Iris pigment epithelial cell (primary cell): Measurements from ENCODE around the gene TMEM120B.

Experiments used
- DNase-seq: peaks from one replicate; pipeline ENCODE4 v3.0.0-alpha.2; 2011; ENCODE audit warnings: low read depth

TMEM120B gene

GRCh38 chr12:121819212-121819949 lies 106.8 kb downstream of the TMEM120B start:
- no peak for DNase-seq

DNA sequence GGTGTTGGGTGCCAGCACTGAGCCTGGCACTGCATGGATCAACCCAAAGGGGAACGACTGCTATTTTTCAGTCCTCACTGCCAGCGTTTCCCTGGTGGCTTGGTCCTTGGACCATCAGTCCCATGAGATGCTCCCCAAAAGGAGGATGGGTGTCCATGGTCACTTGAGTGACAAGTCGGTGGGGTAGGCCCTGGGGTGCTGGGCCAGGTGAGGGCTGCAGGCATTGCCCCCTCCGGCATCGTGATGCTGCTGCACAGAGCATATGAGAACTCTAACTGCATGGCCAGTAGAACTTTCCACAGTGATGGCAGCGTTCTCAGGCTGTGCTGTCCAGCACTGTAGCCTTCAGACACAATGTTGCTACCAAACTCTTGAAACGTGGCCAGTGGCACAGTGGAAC lies 107.5 kb downstream of the TMEM120B start:
- no peak for DNase-seq

DNA sequence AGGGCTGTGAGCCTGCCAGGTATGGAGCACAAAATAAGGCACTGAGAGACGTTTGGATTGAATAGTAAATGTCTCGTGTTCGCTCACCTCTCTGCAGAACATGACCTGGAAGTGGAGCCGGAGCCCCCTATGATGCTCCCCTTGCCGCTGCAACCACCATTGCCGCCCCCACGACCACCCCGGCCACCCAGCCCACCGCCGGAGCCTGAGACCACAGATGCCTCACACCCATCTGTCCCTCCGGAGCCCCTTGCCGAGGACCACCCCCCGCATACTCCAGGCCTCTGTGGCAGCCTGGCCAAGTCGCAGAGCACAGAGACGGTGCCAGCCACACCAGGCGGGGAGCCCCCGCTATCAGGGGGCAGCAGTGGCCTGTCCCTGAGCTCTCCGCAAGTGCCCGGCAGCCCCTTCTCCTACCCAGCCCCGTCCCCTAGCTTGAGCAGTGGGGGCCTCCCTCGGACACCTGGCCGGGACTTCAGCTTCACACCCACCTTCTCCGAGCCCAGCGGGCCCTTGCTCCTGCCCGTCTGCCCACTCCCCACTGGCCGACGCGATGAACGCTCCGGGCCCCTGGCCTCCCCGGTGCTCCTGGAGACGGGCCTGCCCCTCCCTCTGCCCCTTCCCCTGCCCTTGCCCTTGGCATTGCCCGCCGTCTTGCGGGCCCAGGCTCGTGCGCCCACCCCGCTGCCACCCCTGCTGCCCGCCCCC lies 110.0 kb downstream of the TMEM120B start:
- DNase-seq, result no peak

- no peak for DNase-seq
Observed at GRCh38 chr12:121823101-121823726, 110.7 kb downstream of the TMEM120B start.

DNA sequence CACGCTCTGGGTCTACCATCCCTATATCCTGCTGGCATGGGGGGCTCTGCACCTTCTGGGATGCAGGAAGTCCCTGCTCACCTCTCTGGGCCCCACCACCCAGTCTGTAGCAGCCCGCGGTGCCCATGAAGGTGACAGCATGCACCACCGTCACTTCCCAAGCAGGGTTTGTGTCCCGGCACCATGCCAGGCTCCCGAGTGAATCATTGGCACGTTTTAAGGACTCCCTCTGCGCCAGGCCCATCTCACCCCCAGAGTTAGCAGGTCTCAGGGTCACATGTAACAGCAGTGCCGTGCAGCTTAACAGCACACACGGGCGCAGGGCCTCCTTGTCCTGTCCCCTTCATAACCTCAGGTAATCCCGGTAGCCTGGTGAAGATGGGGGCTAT lies 111.2 kb downstream of the TMEM120B start:
- DNase-seq, result no peak

DNA sequence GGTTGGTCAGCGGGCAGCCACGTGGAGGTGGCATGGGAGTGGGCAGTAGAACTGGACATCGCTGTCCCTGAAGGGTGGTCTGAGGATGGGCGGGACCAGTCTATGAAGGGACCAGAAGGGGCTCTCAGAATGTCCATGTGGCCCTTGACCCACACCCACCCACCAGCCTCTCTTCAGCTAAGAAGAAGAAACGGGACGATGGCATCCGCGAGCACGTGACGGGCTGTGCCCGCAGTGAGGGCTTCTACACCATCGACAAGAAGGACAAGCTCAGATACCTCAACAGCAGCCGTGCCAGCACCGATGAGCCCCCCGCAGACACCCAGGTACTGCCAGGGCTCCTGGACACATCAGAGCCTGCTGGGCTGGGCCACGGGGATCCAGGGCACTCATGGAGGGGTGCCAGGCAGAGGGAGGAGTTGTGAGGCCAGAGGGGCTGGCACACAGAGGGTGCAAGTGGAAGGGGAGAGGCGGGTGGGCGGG lies 112.5 kb downstream of the TMEM120B start:
- no peak for DNase-seq

GRCh38 chr12:121826318-121827150 lies 114.0 kb downstream of the TMEM120B start:
- DNase-seq, result no peak

- no peak for DNase-seq
Observed at GRCh38 chr12:121827351-121828099, 115.0 kb downstream of the TMEM120B start.

DNA sequence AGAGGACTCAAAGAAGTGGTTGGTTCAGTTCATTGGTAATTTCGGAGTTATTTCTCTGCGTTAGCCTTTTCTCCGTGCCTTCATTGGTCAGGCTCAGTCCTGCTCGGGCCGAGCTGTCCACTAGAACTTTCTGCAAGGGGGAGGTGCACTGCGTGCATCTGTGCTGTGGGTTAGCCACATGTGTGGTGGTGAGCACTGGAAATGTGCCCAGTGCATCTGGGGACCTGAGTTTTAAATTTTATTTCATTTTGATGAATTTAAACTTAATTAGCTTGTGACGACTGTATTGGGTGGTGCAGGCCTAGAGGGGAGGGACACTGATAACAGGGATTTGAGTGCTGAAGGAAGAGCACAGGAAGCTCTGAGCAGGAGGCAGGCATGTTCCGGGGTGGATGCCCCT lies 115.8 kb downstream of the TMEM120B start:
- DNase-seq, result no peak

DNA sequence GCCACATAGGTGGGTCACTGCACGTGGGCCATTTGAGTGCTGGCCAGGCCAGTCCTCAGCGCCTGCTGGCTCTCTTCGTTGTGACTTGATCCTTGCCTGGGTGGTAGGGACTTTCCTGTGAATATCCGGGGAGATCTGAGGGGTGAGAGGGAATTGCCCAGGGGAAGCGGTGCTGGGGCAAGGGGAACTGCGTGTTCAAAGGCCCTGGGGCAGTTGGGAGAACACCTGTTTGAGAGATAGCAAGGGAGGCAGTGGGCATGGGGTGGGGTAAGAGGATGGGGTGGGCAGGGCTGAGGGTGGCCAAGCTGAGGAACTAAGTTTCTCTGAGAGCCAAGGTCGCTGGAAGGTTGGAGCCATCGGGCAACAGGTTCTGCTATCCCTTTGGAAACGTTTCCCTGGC lies 116.3 kb downstream of the TMEM120B start:
- DNase-seq, result no peak

DNA sequence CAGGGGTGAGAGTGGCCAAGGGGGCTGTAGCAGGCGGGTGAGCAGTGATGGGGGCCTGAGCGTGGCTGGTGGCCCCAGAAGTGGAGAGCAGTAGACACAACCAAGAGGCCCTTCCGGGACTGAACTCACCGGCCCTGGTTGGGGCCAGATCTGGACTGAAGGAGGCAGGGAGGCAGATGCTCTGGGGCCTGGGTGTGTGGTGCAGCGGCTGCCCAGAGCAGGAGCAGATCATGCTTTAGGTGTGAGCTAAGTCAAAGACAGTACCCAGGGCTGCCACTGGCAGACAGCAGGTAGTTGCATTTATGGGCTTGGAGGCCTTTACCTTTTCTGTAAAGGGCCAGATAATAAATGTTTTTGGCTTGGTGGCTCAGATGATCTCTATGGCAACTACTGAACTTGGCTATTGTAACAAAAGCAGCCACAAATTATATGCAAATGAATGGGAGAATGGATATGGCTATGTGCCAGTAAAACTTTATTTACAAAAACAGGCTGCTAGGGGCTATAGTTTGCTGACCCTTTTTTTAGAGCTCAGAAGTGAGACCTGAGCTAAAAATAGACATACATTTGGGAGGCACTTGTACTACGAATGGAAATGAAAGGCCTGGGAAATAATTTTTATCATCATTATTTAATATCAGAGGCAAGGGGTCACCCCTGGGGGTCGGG lies 116.8 kb downstream of the TMEM120B start:
- no peak for DNase-seq

DNA sequence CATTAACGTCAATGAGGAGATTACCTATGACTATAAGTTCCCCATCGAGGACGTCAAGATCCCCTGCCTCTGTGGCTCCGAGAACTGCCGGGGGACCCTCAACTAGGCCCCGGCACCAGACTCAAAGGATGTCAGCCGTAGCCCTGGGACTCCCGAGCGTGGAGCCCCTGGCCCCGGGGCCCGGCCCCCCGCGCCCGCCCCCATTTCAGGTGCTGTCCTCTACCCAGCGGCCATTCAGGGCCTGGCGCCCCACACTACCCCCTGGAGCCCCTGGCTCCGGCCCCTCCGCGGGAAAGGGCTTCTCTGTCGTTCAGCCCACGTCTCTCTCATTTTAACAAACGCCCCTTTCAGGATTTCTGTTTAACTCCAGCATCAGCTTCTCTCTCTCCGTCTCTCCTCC lies 117.6 kb downstream of the TMEM120B start:
- no peak for DNase-seq

DNA sequence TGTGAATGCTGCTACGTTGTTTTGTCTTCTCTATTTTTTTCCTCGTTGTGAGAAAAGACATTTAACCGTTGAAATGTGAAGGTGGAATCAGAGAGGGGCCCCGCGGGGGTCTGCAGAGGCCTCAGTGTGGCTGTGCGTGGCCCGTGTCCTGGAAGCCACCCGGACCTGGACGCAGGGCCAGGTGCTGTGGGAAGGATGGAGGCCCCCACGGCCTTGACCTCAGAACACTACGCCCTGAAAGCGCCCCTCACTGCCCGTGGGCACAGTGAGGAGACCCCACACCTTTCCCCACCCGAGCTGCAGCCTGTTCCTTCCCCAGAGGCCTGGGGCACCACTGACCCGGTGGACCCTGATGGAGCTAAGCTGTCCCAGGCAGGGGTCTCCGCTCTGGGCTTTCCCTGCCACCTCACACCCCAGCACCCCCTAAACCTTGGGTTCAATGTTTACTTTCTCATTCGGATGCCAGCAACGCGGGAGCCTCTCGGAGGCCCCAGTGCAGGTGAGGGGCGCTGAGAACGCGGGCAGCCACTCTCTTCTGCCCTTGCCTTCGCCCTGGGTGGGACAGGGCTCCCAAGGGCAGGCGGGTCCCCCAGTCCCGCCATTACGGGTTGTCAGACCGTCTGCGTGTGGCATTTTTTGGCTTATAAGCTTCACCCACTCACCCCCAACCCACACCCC lies 118.2 kb downstream of the TMEM120B start:
- no peak for DNase-seq
